NCI-H345 treated with DMSO at 0.1 percent for 48 hours (cell line): ENCODE measurements around the gene UNC79.

ENCODE experiments used
- DNase-seq: peaks from one replicate; lab custom pipeline; 2025; ENCODE audit not compliant: unreplicated experiment; lab: John Stamatoyannopoulos, UW

Gene UNC79

GRCh38 chr14:93723001-93723400, 292.3 kb downstream of the UNC79 start:
- DNase-seq: no peak

GRCh38 chr14:93725002-93725582, 294.4 kb downstream of the UNC79 start:
- DNase-seq: no peak

GRCh38 chr14:93725993-93726392, 295.3 kb downstream of the UNC79 start:
- no peak for DNase-seq

GRCh38 chr14:93727039-93727740, 296.5 kb downstream of the UNC79 start:
- no peak for DNase-seq

GRCh38 chr14:93727917-93728650, 297.3 kb downstream of the UNC79 start:
- no peak for DNase-seq

- no peak for DNase-seq
Measured at GRCh38 chr14:93728651-93729016, 297.9 kb downstream of the UNC79 start.

GRCh38 chr14:93729993-93730392, 299.3 kb downstream of the UNC79 start:
- DNase-seq: no peak

GRCh38 chr14:93731753-93732152, 301.0 kb downstream of the UNC79 start:
- DNase-seq: no peak

GRCh38 chr14:93732524-93732923, 301.8 kb downstream of the UNC79 start:
- DNase-seq: no peak

GRCh38 chr14:93733231-93733630, 302.5 kb downstream of the UNC79 start:
- no peak for DNase-seq

GRCh38 chr14:93733631-93734030, 302.9 kb downstream of the UNC79 start:
- no peak for DNase-seq

- no peak for DNase-seq
Measured at GRCh38 chr14:93734086-93734822, 303.5 kb downstream of the UNC79 start.

- no peak for DNase-seq
Measured at GRCh38 chr14:93735206-93735605, 304.5 kb downstream of the UNC79 start.

GRCh38 chr14:93736378-93737014, 305.8 kb downstream of the UNC79 start:
- no peak for DNase-seq

GRCh38 chr14:93737634-93738033, 306.9 kb downstream of the UNC79 start:
- no peak for DNase-seq

- DNase-seq: no peak
Measured at GRCh38 chr14:93741556-93742230, 311.0 kb downstream of the UNC79 start.

GRCh38 chr14:93742761-93743160, 312.0 kb downstream of the UNC79 start:
- no peak for DNase-seq

- no peak for DNase-seq
Measured at GRCh38 chr14:93743270-93744060, 312.7 kb downstream of the UNC79 start.

- DNase-seq: no peak
Measured at GRCh38 chr14:93744176-93744575, 313.4 kb downstream of the UNC79 start.

- DNase-seq: no peak
Measured at GRCh38 chr14:93744876-93745275, 314.1 kb downstream of the UNC79 start.
